Measurements from ENCODE around the gene PEMT. TPM values are rescaled to one million over a fixed set of nuclear protein-coding genes. Genes with fewer than 3 reads are reported as not detected.
A peak's percentile ranks its signal among the peaks of the same experiment; 100 is the strongest.

The PEMT gene
- total and polyA plus RNA-seq, 9 of the 15 experiments (the other 6 are each of a cell fraction or from before 2014, with no cell fraction given) = 1.4 to 36.4 (median 13.6) TPM

DNA sequence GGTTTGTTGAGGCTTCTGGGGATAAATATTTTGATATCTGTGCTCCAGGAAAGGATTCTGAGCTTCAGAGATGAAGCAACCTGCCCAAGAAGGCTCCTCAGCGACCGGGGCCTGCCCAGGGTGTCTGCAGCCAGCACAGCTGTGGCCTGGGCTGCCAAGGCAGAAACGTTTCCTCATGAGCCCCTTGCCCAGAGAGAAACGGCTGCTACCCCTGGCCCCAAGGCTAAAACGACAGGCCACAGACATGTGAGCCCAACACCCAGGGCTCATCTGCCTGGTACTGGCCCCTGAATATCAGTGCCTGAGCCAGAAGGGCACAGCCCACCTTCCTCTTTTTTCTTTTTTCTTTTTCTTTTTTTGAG is 49.9 kb downstream of the PEMT start:
- Histone ChIP-seq H3K9me1 (ENCODE audit: control insufficient read depth, insufficient read depth, low read length) (no peaks in the 10 kb centered on the region), H3K27ac (ENCODE audit: extremely low read depth, low read depth, low read length) (no peak overlapping the region), H4K20me1 (replicated peaks; ENCODE audit: control insufficient read depth, insufficient read depth, low read length) (no peaks in the 10 kb centered on the region), H3K4me3 (no peak overlapping the region), H3K36me3 (ENCODE audit: control insufficient read depth, insufficient read depth, low read length) (no peaks in the 10 kb centered on the region), H3K4me2 (ENCODE audit: insufficient read depth, low read length) (no peak overlapping the region), H3K9me3 (replicated peaks; ENCODE audit: control insufficient read depth, insufficient read depth, low read depth, low read length) (no peaks in the 10 kb centered on the region), H3K79me2 (ENCODE audit: control insufficient read depth, insufficient read depth, low read length) (no peaks in the 10 kb centered on the region), H2AFZ (ENCODE audit: low read depth, low read length) (no peak overlapping the region), H3K27me3 (ENCODE audit: control insufficient read depth in 2 of 2, insufficient read depth in 2 of 2, low read length in 2 of 2) (no peaks in the 10 kb centered on the region), H3K4me1 (replicated peaks in 1 of 2; ENCODE audit: control insufficient read depth in 2 of 2, insufficient read depth in 2 of 2, low read length in 2 of 2) (peaks cover 5 to 27% of the 10 kb centered on the region in 2 experiments; a peak in 4 of 5 replicates), H3K9ac (ENCODE audit: insufficient read depth in 1 of 2, low read depth in 2 of 2, low read length in 2 of 2) (no peak overlapping the region)
- intact Hi-C loops (cut with micrococcal nuclease) (no loop called here), in situ Hi-C loops (cut with MboI) (no loop called here)
- CTCF ChIA-PET (ENCODE audit: low intra/inter-chr PET ratio) = no interaction called here
- FAIRE-seq (no peak), DNase-seq (ENCODE audit: extremely low read depth in 1 of 4, low spot score in 3 of 4) (no peak), ATAC-seq (no peak)
- POLR2A ChIA-PET = no interaction called here
- no peak for TF ChIP-seq TCFL5 (CRISPR knock-in tag; conservative IDR thresholded peaks at IDR 0.05)
- TF ChIP-seq ARHGAP35 (IDR thresholded peaks at IDR 0.05; ENCODE audit: partially characterized antibody) = no peak
- no peak for TF ChIP-seq KDM1A (IDR thresholded peaks at IDR 0.05)
- 40% methylated on average over 5 of the region's 5 CpGs for WGBS (ENCODE audit: insufficient coverage, low coverage, missing lambda C conversion rate)
- no TSS peak for BruUV-seq (replicated peaks)

GRCh38 chr17:17540935-17541639 is 50.4 kb downstream of the PEMT start:
- Histone ChIP-seq H3K9ac (ENCODE audit: insufficient read depth in 1 of 2, low read depth in 2 of 2, low read length in 2 of 2) (no peak overlapping the region), H3K9me1 (ENCODE audit: control insufficient read depth, insufficient read depth, low read length) (no peaks in the 10 kb centered on the region), H3K4me1 (replicated peaks in 1 of 2; ENCODE audit: control insufficient read depth in 2 of 2, insufficient read depth in 2 of 2, low read length in 2 of 2) (peaks cover 5 to 27% of the 10 kb centered on the region in 2 experiments; a peak in 4 of 5 replicates), H3K4me3 (no peak overlapping the region), H3K4me2 (ENCODE audit: insufficient read depth, low read length) (no peak overlapping the region), H3K9me3 (replicated peaks; ENCODE audit: control insufficient read depth, insufficient read depth, low read depth, low read length) (no peaks in the 10 kb centered on the region), H3K36me3 (ENCODE audit: control insufficient read depth, insufficient read depth, low read length) (no peaks in the 10 kb centered on the region), H3K27ac (ENCODE audit: extremely low read depth, low read depth, low read length) (no peak overlapping the region), H3K79me2 (ENCODE audit: control insufficient read depth, insufficient read depth, low read length) (no peaks in the 10 kb centered on the region), H4K20me1 (replicated peaks; ENCODE audit: control insufficient read depth, insufficient read depth, low read length) (no peaks in the 10 kb centered on the region), H2AFZ (ENCODE audit: low read depth, low read length) (no peak overlapping the region), H3K27me3 (ENCODE audit: control insufficient read depth in 2 of 2, insufficient read depth in 2 of 2, low read length in 2 of 2) (no peaks in the 10 kb centered on the region)
- DNase-seq (ENCODE audit: extremely low read depth in 1 of 4, low spot score in 3 of 4) (no peak), FAIRE-seq (no peak), ATAC-seq (no peak)
- POLR2A ChIA-PET = interaction anchor here (1.1 kb wide), 1 partner anchor 13 kb away, joined by 3 read pairs; no protein-coding TSS in a partner anchor
- in situ Hi-C loops (cut with MboI) = no loop called here
- WGBS (ENCODE audit: insufficient coverage, low coverage, missing lambda C conversion rate) = 47% methylated on average over 18 of the region's 23 CpGs
- BruUV-seq (replicated peaks) = no TSS peak
- peak; percentile 64 for TF ChIP-seq C11orf30 (IDR thresholded peaks at IDR 0.05; ENCODE audit: low read depth)
- peak; percentile 77 for TF ChIP-seq MAFK (IDR thresholded peaks at IDR 0.05; ENCODE audit: low read length)
- TF ChIP-seq MAZ (CRISPR knock-in tag; conservative IDR thresholded peaks at IDR 0.05 in 1 of 2, IDR thresholded peaks at IDR 0.05 in 1 of 2) = no peak
- peak; percentile 66 for TF ChIP-seq ZNF316 (IDR thresholded peaks at IDR 0.05)
- no peak for TF ChIP-seq ZNF511 (CRISPR knock-in tag; IDR thresholded peaks at IDR 0.05)
- TF ChIP-seq, protein P1, sequence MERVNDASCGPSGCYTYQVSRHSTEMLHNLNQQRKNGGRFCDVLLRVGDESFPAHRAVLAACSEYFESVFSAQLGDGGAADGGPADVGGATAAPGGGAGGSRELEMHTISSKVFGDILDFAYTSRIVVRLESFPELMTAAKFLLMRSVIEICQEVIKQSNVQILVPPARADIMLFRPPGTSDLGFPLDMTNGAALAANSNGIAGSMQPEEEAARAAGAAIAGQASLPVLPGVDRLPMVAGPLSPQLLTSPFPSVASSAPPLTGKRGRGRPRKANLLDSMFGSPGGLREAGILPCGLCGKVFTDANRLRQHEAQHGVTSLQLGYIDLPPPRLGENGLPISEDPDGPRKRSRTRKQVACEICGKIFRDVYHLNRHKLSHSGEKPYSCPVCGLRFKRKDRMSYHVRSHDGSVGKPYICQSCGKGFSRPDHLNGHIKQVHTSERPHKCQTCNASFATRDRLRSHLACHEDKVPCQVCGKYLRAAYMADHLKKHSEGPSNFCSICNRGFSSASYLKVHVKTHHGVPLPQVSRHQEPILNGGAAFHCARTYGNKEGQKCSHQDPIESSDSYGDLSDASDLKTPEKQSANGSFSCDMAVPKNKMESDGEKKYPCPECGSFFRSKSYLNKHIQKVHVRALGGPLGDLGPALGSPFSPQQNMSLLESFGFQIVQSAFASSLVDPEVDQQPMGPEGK (CRISPR knock-in tag; IDR thresholded peaks at IDR 0.05; ENCODE audit: borderline replicate concordance) = no peak
- peak; percentile 51 for TF ChIP-seq MAFF (IDR thresholded peaks at IDR 0.05; ENCODE audit: low read length)
- peak; percentile 35; the same call in 1 of the 2 replicates for TF ChIP-seq MAFG (tag; conservative IDR thresholded peaks at IDR 0.05)
- CTCF ChIA-PET (ENCODE audit: low intra/inter-chr PET ratio) = no interaction called here
- intact Hi-C loops (cut with micrococcal nuclease) = no loop called here

Measured in K562 (cell line).